Retinal pigment epithelial cell (primary cell): ENCODE results near the gene BRF1.

ENCODE experiments used
- DNase-seq: peaks from one replicate; pipeline ENCODE4 v3.0.0-alpha.2; 2010; ENCODE audit warnings: low read depth
- H3K4me3 ChIP-seq: 2 replicates; pipeline ENCODE4 v1.5.1; 2011; ENCODE audit warnings: mild to moderate bottlenecking, low read length, control low read depth, moderate library complexity
- CTCF ChIP-seq: conservative IDR thresholded peaks from 2 replicates; pipeline ENCODE4 v1.5.1; 2011; ENCODE audit warnings: low read depth, low read length, control low read depth, inconsistent platforms

The BRF1 gene

GRCh38 chr14:105212541-105213300 is 88.1 kb downstream of the BRF1 start:
- DNase-seq, result no peak
- no peak for TF ChIP-seq CTCF
- no peak overlapping the region for H3K4me3 ChIP-seq

GRCh38 chr14:105211758-105212089 is 89.1 kb downstream of the BRF1 start:
- no peak overlapping the region for H3K4me3 ChIP-seq
- no peak for DNase-seq
- TF ChIP-seq CTCF, result no peak

GRCh38 chr14:105211086-105211757 is 89.6 kb downstream of the BRF1 start:
- DNase-seq, result no peak
- TF ChIP-seq CTCF, result no peak
- no peak overlapping the region for H3K4me3 ChIP-seq

GRCh38 chr14:105210266-105211025 is 90.4 kb downstream of the BRF1 start:
- TF ChIP-seq CTCF, result no peak
- H3K4me3 ChIP-seq, result no peak overlapping the region
- no peak for DNase-seq

- DNase-seq, result no peak
- TF ChIP-seq CTCF, result no peak
- H3K4me3 ChIP-seq, result no peak overlapping the region
Measured at GRCh38 chr14:105209646-105210045, 91.2 kb downstream of the BRF1 start.

- no peak overlapping the region for H3K4me3 ChIP-seq
- TF ChIP-seq CTCF, result no peak
- DNase-seq, result no peak
Measured at GRCh38 chr14:105209091-105209490, 91.7 kb downstream of the BRF1 start.
